22Rv1 (cell line): ENCODE measurements around the gene COX10.

Experiments used
- CTCF ChIP-seq: fragments of 450-650 bp; IDR thresholded peaks from 2 replicates; pipeline ENCODE4 v1.5.1; 2017; ENCODE audit warnings: mild to moderate bottlenecking
- ZFX ChIP-seq: fragments of 450-650 bp; IDR thresholded peaks from 2 replicates; pipeline ENCODE4 v1.6.1; 2017; ENCODE audit warnings: antibody characterized with exemption, borderline replicate concordance

GRCh38 chr17:14104734-14105133 is 35.4 kb downstream of the COX10 start:
- TF ChIP-seq CTCF (no peak), ZFX (no peak)
